ENCODE results near the gene ETV6.

Gene ETV6

DNA sequence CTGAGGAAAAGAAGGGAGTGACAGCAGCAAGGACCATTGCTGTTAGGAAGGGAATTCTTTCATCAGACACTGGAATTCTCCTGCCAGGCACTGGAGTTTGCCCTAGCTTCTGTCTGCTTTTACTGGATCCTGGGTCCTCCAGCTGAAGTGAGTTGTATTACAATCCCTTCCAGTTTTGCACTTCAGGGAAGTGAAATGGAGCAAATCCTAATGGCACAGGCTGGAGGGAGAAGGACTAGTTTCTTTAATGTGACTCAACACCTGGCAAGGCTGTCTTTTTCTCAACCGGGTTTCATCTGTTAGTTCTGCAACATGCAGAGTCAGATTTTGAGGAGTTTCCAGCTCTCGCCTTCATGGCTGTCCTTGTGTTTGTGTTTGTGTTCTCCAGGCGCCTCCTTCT is 45.8 kb downstream of the ETV6 start:
- no peak overlapping the region for H3K27ac ChIP-seq
- no peak for TF ChIP-seq ZFX (IDR thresholded peaks at IDR 0.05; ENCODE audit: borderline replicate concordance)
- TF ChIP-seq, protein P1, sequence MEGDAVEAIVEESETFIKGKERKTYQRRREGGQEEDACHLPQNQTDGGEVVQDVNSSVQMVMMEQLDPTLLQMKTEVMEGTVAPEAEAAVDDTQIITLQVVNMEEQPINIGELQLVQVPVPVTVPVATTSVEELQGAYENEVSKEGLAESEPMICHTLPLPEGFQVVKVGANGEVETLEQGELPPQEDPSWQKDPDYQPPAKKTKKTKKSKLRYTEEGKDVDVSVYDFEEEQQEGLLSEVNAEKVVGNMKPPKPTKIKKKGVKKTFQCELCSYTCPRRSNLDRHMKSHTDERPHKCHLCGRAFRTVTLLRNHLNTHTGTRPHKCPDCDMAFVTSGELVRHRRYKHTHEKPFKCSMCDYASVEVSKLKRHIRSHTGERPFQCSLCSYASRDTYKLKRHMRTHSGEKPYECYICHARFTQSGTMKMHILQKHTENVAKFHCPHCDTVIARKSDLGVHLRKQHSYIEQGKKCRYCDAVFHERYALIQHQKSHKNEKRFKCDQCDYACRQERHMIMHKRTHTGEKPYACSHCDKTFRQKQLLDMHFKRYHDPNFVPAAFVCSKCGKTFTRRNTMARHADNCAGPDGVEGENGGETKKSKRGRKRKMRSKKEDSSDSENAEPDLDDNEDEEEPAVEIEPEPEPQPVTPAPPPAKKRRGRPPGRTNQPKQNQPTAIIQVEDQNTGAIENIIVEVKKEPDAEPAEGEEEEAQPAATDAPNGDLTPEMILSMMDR (IDR thresholded peaks at IDR 0.05), result no peak

DNA sequence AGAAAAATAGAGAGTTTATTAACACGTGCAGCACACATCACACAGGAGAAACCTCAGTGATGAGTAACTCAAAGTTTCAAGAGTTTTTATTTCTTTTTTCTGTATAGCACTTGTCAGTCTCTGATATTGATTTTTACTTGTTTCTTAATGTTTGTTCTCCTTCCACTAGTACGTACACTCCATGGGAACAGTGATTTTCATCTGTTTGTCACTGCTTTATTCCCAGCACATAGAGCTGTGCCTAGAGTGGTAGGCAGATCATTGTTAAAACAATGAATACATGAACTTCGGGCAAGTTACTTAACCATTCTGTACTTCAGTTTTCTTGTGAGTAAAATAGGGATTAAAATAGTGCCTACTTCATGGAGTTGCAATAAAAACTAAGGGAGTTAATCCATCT is 46.6 kb downstream of the ETV6 start:
- TF ChIP-seq ZFX (IDR thresholded peaks at IDR 0.05; ENCODE audit: borderline replicate concordance), result no peak
- TF ChIP-seq, protein P1 (IDR thresholded peaks at IDR 0.05), result no peak
- no peak overlapping the region for H3K27ac ChIP-seq

DNA sequence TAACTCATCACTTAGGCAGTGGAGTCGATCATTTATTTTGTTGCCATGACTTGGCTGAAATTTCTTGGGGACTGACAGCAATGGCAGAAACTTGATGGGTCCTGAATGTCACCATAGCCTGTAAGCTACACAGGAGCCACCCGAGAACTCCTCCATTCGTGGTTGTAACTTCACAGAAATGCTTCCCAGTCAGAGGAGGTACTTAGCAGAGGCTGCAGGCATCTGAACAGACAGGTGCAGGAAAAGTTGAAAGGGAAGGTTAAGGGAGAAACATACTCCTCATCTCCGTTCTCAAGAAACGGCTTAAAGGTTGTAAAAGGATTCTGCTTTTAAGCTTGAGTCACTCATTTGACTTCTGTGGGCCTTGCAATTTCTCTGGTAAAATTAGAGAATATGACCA is 47.7 kb downstream of the ETV6 start:
- TF ChIP-seq ZFX (IDR thresholded peaks at IDR 0.05; ENCODE audit: borderline replicate concordance), result no peak
- TF ChIP-seq, protein P1 (IDR thresholded peaks at IDR 0.05), result no peak

DNA sequence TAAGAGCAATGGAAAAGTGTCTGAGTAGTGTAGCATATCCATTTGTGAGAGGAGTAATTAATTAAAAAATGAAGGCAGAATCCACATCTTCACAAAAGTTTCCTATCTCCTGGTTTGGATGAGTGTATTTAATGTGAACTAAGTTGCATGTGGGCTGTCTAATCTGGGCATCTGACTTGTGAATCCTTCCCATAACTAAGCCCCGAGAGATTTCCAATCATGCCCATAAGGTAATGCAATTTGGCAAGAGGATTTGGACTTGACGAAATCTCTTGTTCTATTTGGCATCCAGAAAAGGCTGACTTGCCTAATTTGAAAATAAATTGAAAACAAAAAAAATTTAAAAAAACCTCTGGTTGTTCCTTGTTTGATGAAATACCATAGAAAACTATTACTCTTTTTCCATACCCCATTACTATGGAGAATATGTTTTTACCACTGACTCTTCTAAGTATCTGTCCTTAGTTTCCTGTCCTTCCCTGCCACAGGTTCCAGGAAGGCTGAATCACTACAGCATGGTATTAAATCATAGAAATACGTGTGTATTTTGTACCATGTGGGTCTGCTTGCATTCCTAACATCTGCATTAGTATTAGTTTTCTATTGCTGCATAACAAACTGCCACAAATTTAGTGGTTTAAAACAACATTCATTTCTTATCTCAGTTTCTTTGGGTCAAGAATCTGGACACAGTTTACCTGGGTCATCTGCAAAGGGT is 48.4 kb downstream of the ETV6 start:
- TF ChIP-seq, protein P1 (IDR thresholded peaks at IDR 0.05), result no peak
- TF ChIP-seq ZFX (IDR thresholded peaks at IDR 0.05; ENCODE audit: borderline replicate concordance), result no peak
- H3K27ac ChIP-seq, result no peak overlapping the region

More for the DNA sequence above, 47.7 kb downstream of the ETV6 start:
- no peak overlapping the region for H3K27ac ChIP-seq

DNA sequence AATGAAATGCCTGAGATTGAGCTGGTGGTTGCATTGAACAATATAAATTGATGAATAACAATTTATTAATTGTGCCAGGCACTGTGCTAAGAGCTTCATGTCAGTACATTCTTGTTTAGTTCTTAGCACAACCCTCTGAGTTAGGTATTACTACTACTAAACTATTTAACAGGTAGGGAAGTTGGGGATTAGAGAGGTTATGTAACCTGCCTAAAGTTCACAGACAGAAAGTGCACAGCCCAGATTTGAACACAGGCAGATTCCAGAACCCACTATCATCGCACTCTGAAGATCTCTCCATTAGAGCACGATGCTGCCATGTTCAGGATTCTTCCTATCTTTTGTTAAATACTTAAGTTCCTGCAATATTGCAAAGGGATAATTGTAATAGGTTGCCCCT is 49.3 kb downstream of the ETV6 start:
- no peak for TF ChIP-seq ZFX (IDR thresholded peaks at IDR 0.05; ENCODE audit: borderline replicate concordance)
- TF ChIP-seq, protein P1 (IDR thresholded peaks at IDR 0.05), result no peak
- no peak overlapping the region for H3K27ac ChIP-seq

DNA sequence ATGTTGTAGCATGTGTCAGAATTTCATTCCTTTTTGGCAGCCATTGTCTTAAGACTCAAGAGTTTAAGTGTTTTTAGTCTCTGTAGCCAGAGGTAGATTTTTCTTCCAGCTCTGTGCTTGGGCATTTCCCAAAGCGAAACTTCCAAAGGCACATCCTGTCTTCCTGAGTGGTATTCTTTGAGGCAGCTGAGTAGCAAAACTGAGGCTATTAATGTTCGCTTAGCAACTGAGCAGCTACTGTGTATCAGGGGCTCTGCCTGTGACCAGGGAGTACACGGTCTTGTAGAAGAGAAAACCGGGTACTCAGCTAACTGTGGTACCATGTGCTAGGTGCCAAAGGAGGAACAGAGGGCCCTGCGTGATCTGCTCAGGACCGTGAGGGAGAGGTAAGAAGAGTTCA is 52.0 kb downstream of the ETV6 start:
- H3K27ac ChIP-seq, result no peak overlapping the region
- TF ChIP-seq ZFX (IDR thresholded peaks at IDR 0.05; ENCODE audit: borderline replicate concordance), result no peak
- TF ChIP-seq, protein P1 (IDR thresholded peaks at IDR 0.05), result no peak

DNA sequence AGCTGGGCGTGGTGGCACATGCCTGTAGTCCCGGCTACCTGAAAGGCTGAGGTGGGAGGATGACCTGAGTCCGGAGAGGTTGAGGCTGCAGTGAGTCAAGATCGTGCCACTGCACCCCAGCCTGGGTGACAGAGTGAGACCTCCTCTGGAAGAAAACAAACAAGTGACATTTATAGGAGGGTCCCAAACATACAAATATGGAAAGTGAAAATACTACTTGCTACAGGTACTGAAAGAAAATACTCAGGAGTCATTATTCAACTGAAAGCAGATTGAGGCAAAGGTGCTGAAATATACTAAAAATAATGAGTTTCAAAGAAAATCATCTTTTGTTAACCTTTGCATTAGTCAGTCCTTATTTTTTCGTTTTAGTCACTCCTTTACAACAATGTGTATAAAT is 53.5 kb downstream of the ETV6 start:
- no peak for TF ChIP-seq ZFX (IDR thresholded peaks at IDR 0.05; ENCODE audit: borderline replicate concordance)
- TF ChIP-seq, protein P1 (IDR thresholded peaks at IDR 0.05), result no peak
- no peak overlapping the region for H3K27ac ChIP-seq
